Ramos (cell line): ENCODE results near the gene PCNX2.

Experiments
- in situ Hi-C: fragments of 300-500 bp; cut with MboI; formaldehyde crosslinking; loops from one replicate; pipeline ENCODE4 v1.14.3; 2022; ENCODE audit warnings: low sequenced_read_pairs; ENCODE audit not compliant: unreplicated experiment

PCNX2 gene

DNA sequence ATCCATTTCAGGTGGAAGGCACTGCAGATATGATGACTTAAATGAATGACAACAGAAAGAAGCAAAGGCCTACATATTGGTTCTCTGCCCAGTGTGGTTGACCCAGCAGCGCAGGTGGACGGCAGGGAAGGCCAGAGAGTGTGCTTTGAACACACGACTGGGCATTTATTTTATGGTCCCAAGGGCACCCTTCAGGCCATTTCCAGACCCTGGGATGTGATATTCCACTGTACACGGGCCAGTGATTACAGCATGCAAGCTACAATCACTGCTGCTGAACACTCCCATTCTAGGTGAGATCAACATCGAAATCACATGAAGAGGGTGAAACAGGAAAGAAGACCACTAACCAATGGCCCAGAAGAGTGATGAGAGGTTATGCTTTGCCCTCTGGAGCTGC lies 33.8 kb downstream of the PCNX2 start:
- in situ Hi-C loops, result no loop called here

GRCh38 chr1:233261206-233261605 lies 34.3 kb downstream of the PCNX2 start:
- in situ Hi-C loops, result no loop called here

DNA sequence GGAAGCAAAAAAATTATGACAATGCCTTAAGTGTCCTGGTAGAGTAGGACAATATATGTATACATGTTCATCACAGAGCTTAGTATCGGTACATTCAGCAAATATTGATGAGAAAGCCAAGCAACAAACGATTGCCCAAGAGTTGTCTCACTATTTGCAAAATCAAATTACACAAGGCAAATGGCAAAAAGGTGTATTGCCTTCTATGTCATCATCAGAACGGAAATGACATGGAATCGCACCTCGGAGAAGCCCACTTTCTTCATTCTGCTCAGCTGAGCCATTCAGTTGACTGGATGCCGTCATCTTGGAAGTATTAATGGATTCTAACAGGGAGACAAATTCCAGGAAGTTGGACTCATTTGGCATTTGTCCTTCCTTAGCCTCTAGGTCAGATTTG lies 37.7 kb downstream of the PCNX2 start:
- in situ Hi-C loops, result no loop called here

DNA sequence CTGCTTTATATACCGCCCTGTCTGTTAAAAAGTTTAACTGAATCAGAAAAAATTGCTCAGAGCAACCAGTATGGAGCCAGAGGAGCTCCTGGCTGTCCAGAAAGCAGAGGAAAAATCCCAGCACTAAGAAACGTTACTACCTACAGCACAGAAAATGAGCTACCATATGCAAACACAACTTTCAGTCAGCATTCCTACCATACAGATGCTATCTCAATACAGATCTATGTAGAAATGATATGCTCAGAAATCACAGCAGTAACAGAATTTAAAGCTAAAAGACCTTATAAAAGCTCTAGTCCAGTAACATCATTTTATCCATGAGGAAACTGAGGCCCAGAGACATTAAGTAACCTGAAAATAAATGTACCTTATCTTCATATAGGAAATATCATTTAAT lies 38.7 kb downstream of the PCNX2 start:
- in situ Hi-C loops, result no loop called here

DNA sequence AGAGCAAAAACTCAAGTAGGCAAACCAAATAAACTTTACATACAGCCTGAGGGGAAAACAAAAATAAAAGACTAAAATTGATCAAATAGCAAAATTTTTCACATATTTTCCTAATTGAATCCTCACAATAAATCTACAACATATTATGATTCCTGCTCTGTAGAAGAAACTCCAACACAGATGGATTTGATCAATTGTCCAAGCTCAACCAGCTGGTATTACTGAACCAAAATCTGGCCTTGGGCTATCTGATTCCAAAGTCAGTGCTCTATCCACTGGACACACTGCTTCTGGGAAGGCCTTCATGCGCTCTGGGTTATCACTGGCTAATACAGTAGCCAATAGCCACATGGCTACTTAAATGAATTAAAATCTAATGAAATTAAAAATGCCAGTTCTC lies 39.3 kb downstream of the PCNX2 start:
- in situ Hi-C loops, result no loop called here

DNA sequence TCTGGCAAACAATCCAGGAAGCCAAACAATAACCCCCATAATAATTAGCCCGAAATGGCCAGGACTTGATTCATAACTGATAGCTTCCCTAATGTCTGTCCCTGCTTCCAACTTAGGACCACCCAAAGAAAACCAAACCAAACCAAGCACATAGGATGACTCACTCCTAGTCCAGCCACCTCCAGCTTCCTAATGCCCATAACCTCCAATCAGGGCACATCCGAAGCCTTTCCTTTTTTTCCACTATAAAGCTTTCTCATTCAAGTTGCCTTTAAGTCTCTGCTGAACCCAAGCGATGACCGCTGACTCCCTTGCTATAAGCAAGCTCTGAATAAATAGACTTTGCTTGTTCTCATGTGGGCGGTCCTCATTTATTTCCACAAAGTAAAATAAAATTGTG lies 40.4 kb downstream of the PCNX2 start:
- in situ Hi-C loops, result no loop called here

GRCh38 chr1:233253832-233254331 lies 41.6 kb downstream of the PCNX2 start:
- in situ Hi-C loops, result no loop called here

GRCh38 chr1:233253231-233253831 lies 42.2 kb downstream of the PCNX2 start:
- in situ Hi-C loops, result no loop called here

DNA sequence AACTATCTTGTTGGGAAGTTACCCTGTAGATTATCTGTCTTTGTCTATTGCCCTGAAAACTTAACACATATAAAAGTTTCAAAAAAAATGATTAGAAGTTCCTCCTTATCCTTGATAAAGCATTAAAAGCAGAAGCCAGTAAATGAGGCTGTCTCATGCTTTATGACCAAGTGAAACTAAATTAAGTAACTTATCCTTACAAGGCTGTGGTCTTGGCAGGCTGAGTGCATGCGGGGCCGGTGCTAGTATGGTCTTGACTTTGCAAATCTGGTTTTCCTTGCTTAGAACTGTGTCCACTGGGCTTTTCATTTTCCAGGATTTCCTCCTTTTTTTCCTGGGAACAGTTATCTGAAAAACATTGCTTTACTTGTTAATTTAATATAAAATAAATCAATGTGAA lies 43.1 kb downstream of the PCNX2 start:
- in situ Hi-C loops, result no loop called here

DNA sequence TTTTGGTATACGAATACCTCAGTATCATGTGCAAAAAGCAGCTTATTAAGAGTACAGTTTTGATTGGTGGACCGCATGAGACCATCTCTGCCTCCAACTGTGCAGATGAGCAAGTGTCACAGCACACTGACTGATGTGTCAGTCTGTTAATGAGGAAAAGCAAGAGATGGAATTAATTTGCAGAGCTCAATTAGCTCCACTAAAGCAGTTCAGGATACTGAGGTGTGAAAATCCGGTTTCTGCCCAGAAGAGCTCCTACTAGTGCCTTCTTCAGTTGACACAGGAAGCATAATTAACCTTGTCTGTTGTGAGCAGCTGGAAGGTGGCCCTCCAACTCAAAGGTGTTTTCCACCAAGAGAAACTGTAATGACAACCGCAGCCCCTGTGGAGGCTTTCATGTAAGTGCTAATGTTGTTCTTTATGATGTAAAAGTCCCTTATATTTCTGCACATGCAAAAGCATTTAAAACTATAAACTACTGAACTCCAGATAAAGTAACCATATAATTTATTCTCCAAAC lies 44.3 kb downstream of the PCNX2 start:
- in situ Hi-C loops, result no loop called here

GRCh38 chr1:233248014-233248413 lies 47.5 kb downstream of the PCNX2 start:
- in situ Hi-C loops, result no loop called here

DNA sequence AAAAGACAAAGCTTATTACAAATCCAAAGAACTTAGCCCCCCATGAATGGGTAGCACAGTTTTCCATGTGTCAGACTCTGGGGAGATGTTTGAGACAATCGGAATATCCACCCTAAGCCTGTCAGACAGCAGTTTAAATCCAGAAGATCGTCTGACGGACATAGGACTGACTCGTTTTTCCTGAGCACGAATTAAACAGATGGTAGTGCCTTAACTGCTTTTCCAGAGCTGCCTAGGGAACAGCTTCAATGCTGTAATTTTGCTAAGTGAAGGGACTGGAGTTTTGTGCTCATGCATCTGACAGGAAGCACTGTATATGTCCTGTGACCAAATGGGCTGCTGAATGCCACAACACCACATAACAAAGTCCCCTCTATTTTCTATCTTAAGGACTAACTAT lies 48.6 kb downstream of the PCNX2 start:
- in situ Hi-C loops, result no loop called here

DNA sequence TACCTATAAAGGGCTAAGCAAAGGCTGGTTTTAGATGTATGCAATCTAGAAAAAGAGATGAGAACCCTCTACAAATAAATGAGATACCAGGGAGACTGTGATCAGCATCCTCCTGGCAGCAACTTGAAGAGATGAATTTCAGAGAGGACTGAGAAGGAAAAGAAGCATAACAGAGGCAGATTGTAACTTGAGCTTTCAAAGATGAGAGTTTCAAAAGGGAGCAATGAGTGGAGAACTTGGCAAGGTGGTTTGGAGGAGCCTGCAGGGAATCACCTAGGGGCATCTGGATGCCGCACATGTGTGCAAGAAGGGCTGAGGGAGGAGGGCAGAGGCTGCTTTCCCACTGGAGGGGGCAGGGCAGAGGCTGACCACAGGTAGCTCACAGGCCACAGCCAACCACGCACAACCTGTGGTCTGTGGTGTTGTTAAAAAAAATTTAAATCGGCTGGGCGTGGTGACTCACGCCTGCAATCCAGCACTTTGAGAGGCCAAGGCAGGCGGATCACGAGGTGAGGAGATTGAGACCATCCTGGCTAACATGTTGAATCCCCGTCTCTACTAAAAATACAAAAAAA lies 50.2 kb downstream of the PCNX2 start:
- in situ Hi-C loops, result no loop called here

GRCh38 chr1:233244183-233244582 lies 51.3 kb downstream of the PCNX2 start:
- in situ Hi-C loops, result no loop called here

DNA sequence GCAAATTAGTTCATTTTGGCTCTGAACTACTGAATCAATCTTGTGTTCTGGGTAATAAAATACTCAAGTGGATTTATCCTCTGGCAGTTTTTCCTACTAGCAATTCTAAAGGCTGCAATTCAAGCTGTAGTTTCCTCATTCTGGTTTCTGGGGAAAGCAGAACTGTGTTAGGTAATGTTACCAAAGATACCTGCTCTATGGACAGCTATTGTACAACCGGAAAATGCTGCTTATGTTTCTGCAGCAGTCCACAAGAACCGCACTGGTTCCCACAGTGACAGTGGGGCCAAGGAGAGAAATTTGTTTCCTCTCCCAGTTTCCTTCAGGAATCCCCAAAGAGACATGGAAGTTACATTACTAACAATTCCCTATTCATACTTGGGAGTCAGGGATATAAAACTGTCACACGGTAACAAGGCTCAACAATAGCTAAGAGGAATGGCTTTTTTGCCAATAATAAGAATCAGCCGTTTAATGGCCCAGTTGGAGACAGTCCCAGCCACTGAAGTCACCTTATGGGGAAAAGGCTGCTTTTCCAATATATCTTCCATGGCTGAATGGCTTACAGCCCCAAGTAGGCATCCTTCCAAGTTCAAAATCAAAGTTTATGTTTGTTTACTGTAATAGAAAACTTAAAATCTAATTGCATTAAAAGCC lies 52.6 kb downstream of the PCNX2 start:
- in situ Hi-C loops, result no loop called here

GRCh38 chr1:233241759-233242158 lies 53.8 kb downstream of the PCNX2 start:
- in situ Hi-C loops, result no loop called here

DNA sequence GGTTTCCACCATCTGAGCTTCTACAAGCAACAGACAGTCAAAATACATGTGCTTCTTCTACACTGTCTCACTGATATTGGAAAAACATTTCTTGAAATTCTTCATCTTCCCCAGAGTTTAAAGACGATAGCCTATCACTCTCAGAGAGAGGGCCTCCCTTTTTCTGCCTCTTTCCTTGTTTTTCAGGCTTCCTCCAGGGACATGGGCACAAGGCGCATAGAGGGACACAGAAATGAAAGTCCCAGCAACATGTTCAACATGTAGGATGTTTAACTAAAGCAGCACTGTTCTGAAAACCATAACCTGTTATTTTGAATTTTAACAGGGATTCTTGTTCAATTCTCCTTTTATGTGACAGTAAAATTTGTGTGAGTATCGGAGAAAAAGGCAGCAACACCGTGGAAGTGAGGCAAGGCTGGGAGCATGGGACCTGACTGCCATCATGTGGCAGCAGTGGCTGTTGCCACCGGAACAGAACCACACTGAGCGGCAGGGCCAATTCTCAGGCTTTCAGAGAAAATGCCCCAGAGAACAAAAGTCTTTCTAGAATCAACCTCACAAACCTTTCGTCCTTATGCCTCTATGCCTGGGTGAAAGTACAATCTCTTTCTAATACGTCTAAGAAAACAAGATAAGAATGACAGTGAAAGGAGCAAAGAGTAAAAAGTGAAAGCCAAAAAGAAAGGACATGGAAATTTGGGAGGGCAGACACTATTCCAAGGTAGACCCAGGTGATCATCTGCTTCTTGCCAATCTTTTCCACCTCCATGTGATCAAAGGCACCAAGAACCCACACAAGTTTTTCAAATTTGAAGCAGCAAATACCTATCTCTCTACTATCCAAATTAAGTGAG lies 54.5 kb downstream of the PCNX2 start:
- in situ Hi-C loops, result no loop called here

DNA sequence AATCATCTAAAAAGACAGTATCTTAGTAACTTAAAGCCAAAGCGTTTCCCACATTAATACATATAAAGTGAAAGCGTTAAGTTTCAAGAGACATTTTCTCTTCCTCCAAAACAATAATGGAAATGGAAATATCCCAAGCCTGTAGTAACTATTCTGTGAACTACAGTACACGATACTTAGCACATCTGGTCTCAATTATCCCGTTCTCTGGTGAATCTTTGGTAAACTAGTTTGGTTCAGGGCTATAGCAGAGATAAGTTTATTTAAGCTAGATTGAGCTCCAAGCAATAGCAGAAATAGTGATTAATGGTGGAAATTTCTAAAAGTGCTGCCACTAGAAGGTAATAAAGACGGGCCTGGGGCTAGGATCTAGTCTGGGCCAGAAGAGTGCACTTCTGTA lies 55.2 kb downstream of the PCNX2 start:
- in situ Hi-C loops, result no loop called here

DNA sequence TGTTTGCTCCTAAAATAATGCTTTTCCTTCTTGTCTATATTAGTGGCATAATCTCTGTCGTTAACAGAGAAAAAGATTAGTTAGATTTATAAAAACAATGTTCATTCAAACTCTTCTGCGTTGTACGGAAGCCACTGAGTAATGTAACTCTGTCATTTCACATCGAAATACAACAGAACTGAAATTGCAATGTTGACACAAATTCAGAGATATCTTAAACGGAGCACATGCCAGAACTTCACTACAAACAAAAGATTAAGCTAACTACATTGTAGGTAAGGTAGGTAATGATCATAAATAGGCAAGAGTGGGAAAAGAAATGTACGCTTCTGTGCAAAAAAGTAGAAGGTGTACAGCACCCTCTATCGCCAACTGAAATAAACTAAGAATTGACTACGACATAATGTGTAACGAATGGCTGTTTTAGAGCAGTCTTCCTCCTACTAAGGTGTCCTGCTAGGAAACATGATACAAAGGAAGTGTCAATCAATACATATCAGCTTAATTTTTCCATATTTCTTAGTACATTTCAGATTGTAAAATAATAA lies 56.6 kb downstream of the PCNX2 start:
- in situ Hi-C loops, result no loop called here

GRCh38 chr1:233237647-233238046 lies 57.9 kb downstream of the PCNX2 start:
- in situ Hi-C loops, result no loop called here
